Transverse colon (tissue), 3 donors: ENCODE data around the gene PLXNA2.

Experiments used
- POLR2A ChIP-seq: fragments of 450-650 bp; IDR thresholded peaks from one replicate; pipeline ENCODE4 v1.6.1; 2016; ENCODE audit warnings: antibody characterized with exemption, mild to moderate bottlenecking, moderate library complexity
- TF ChIP-seq, protein P1 (sequence below), 5 experiments: fragments of 200-600 bp in 3 of 5; fragments of 450-650 bp in 2 of 5; sonication (generic) in 3 of 5; IDR thresholded peaks; 1 replicate in 2 of 5; 2 replicates in 3 of 5; pipeline ENCODE4 v1.5.1; 2016 to 2017; ENCODE audit warnings: antibody characterized with exemption in 5 of 5, inconsistent platforms in 3 of 5, mild to moderate bottlenecking in 2 of 5, moderate library complexity in 1 of 5

DNA sequence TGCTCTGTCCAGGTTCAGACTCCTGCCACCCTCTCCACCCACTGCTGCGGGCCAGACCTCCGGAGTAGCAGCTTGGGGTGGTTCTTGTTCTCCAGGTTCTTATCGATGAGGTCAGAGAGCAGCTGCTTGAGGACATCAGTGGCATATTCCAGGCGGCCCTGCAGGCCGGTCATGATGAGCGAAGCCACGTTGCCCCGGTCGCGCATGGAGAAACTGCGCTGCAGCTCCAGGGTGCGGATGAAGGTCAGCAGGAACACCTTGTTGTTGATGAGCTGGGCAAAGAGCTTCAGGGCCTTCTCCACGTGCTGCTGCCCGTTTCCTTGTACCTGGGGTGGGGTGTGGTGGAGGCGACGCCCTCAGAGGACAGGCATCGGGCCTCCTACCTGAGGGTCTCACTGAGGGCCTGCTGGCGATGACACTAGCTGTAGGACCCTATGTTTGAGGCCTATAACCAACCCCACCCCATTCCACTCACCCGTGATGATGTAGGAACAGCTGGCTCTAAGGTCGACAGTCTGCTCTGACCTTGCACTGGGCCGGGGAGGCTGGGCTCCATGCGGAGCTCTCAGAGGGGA is 202.1 kb downstream of the PLXNA2 start:
- TF ChIP-seq, protein P1, sequence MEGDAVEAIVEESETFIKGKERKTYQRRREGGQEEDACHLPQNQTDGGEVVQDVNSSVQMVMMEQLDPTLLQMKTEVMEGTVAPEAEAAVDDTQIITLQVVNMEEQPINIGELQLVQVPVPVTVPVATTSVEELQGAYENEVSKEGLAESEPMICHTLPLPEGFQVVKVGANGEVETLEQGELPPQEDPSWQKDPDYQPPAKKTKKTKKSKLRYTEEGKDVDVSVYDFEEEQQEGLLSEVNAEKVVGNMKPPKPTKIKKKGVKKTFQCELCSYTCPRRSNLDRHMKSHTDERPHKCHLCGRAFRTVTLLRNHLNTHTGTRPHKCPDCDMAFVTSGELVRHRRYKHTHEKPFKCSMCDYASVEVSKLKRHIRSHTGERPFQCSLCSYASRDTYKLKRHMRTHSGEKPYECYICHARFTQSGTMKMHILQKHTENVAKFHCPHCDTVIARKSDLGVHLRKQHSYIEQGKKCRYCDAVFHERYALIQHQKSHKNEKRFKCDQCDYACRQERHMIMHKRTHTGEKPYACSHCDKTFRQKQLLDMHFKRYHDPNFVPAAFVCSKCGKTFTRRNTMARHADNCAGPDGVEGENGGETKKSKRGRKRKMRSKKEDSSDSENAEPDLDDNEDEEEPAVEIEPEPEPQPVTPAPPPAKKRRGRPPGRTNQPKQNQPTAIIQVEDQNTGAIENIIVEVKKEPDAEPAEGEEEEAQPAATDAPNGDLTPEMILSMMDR (IDR thresholded peaks at IDR 0.05): no peak
- TF ChIP-seq POLR2A: no peak
